K562 (cell line): ENCODE data around the gene ARFGEF2. TPM values are rescaled to one million over a fixed set of nuclear protein-coding genes. Genes with fewer than 3 reads are reported as not detected.

Experiments used
- ARID2 ChIP-seq: fragments of 450-650 bp; IDR thresholded peaks from 2 replicates; pipeline ENCODE4 v1.6.1; 2017; ENCODE audit warnings: antibody characterized with exemption, mild to moderate bottlenecking
- CCNT2 ChIP-seq: IDR thresholded peaks from 2 replicates; pipeline ENCODE4 v1.6.1; 2011; ENCODE audit warnings: borderline replicate concordance, low read depth, mild to moderate bottlenecking, moderate library complexity, mixed read lengths, low read length; ENCODE audit not compliant: insufficient read length; ENCODE audit errors: extremely low read depth
- CHCHD3 ChIP-seq: fragments of 250-450 bp; sonication (Bioruptor Pico); IDR thresholded peaks from 2 replicates; pipeline ENCODE4 v2.1.2; 2022; ENCODE audit warnings: mild to moderate bottlenecking
- CTBP1 ChIP-seq: fragments of 450-650 bp; IDR thresholded peaks from 2 replicates; pipeline ENCODE4 v1.6.1; 2016; ENCODE audit warnings: borderline replicate concordance
- MED1 ChIP-seq: sonication (generic); formaldehyde crosslinking; IDR thresholded peaks from 2 replicates; pipeline ENCODE4 v1.8.1; 2023; ENCODE audit warnings: missing genetic modification reagents, borderline replicate concordance
- MTA2 ChIP-seq: fragments of 450-650 bp; IDR thresholded peaks from 2 replicates; pipeline ENCODE4 v1.6.1; 2016; ENCODE audit warnings: low read depth
- POLR2G ChIP-seq: fragments of 200-400 bp; formaldehyde crosslinking; IDR thresholded peaks from 2 replicates; pipeline ENCODE4 v1.6.1; 2017; ENCODE audit warnings: low read depth, mild to moderate bottlenecking, antibody characterized with exemption, low read length, moderate library complexity
- TBL1XR1 ChIP-seq, 2 experiments: IDR thresholded peaks; 2 replicates each; pipeline ENCODE4 v1.6.1; 2012; ENCODE audit warnings: improper control_type of control experiment in 2 of 2, low read length in 2 of 2, mild to moderate bottlenecking in 1 of 2
- ZC3H4 ChIP-seq: sonication (generic); formaldehyde crosslinking; IDR thresholded peaks from 2 replicates; pipeline ENCODE4 v1.9.0; 2021; ENCODE audit warnings: missing genetic modification reagents, borderline replicate concordance
- ZNF134 ChIP-seq: fragments of 250-450 bp; sonication (Bioruptor Pico); conservative IDR thresholded peaks from 2 replicates; pipeline ENCODE4 v1.4.0; 2020
- ZNF311 ChIP-seq: fragments of 250-450 bp; sonication (Bioruptor Pico); IDR thresholded peaks from 2 replicates; pipeline ENCODE4 v1.4.0; 2020; ENCODE audit warnings: mild to moderate bottlenecking, moderate library complexity
- polyA plus RNA-seq, 8 experiments: library from polyadenylated mRNA; depleted of rRNA in 4 of 8; stranded (reverse) in 5 of 8; unstranded in 3 of 8; fragments of >200 nt; fragmentation: Nextera tagmentation in 2 of 8; fragmentation: Illumina TruSeq in 1 of 8; extraction: Ambion mirVana in 2 of 8; extraction: Trizol in 1 of 8; gene quantifications; 2 replicates each; pipeline versions ENCODE4 v1.2.1 to v1.2.3, GENCODE V29; 2011 to 2014; ENCODE audit warnings: inconsistent platforms in 1 of 8, missing spikeins in 1 of 8
- total RNA-seq, 7 experiments: library from RNA; depleted of rRNA in 6 of 7; stranded (reverse); fragments of >200 nt in 6 of 7; fragmentation: Illumina TruSeq in 2 of 7; extraction: Trizol in 2 of 7; gene quantifications; 2 replicates each; pipeline versions ENCODE4 v1.2.1 to v1.2.3, GENCODE V29; 2011 to 2021; ENCODE audit warnings: low replicate concordance in 1 of 7
- TF ChIP-seq, protein P1 (sequence below), 2 experiments: fragments of 250-450 bp in 1 of 2; fragments of 450-650 bp in 1 of 2; sonication (Bioruptor Pico) in 1 of 2; IDR thresholded peaks; 2 replicates each; pipeline versions ENCODE4 v1.6.1 to v1.8.0; 2016 to 2021; ENCODE audit warnings: mild to moderate bottlenecking in 2 of 2, moderate library complexity in 2 of 2, missing compliant biosample characterization in 1 of 2, missing genetic modification characterization in 1 of 2
- TF ChIP-seq, protein P2 (sequence below): fragments of 450-650 bp; IDR thresholded peaks from 2 replicates; pipeline ENCODE4 v1.6.1; 2016; ENCODE audit warnings: low read depth, mild to moderate bottlenecking, moderate library complexity
- TF ChIP-seq, protein P3 (sequence below): fragments of 450-650 bp; IDR thresholded peaks from 2 replicates; pipeline ENCODE4 v1.6.1; 2016; ENCODE audit warnings: mild to moderate bottlenecking, moderate library complexity
- TF ChIP-seq, protein P4 (sequence below): IDR thresholded peaks from 2 replicates; pipeline ENCODE4 v1.6.1; 2012; ENCODE audit warnings: low read depth, low read length, improper control_type of control experiment, borderline replicate concordance

The ARFGEF2 gene
- total and polyA plus RNA-seq, 9 of the 15 experiments (the other 6 are each of a cell fraction or from before 2014, with no cell fraction given) = 4.2 to 18.8 (median 13.7) TPM

DNA sequence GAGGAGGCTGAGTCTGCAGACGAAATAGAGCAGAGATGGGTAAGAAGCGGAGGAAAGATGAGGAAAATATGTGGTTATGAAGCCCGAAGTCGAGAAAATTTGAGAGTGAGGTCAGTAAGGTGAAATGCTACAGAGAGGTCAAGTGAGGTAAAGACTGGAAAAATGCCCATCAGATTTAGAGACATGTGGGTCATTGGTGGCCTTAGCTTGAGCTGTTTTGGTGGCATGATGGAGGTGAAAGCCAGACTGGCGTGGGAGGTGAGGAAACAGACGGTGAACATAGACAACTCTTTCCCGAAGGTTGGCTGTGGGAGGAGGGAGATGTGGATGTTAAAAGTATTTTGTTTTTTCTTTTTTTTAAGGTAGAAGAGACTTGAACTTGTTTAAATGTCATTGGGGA is 9.4 kb downstream of the ARFGEF2 start (continued):
- TF ChIP-seq, protein P1, sequence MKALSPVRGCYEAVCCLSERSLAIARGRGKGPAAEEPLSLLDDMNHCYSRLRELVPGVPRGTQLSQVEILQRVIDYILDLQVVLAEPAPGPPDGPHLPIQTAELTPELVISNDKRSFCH (CRISPR knock-in tag; IDR thresholded peaks at IDR 0.05) = no peak
- TF ChIP-seq, protein P1 (tag; IDR thresholded peaks at IDR 0.05) = no peak
- TF ChIP-seq MED1 (CRISPR knock-in tag) (no peak), ZNF134 (CRISPR knock-in tag) (no peak), POLR2G (no peak), MTA2 (no peak), ZC3H4 (CRISPR knock-in tag) (no peak), CTBP1 (no peak), CHCHD3 (CRISPR knock-in tag) (no peak), ARID2 (no peak), TBL1XR1 (IDR thresholded peaks at IDR 0.05; ENCODE audit: low read length in 2 of 2) (no peak), ZNF311 (CRISPR knock-in tag) (no peak), CCNT2 (no peak)
- TF ChIP-seq, protein P2, sequence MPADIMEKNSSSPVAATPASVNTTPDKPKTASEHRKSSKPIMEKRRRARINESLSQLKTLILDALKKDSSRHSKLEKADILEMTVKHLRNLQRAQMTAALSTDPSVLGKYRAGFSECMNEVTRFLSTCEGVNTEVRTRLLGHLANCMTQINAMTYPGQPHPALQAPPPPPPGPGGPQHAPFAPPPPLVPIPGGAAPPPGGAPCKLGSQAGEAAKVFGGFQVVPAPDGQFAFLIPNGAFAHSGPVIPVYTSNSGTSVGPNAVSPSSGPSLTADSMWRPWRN = no peak
- TF ChIP-seq, protein P3, sequence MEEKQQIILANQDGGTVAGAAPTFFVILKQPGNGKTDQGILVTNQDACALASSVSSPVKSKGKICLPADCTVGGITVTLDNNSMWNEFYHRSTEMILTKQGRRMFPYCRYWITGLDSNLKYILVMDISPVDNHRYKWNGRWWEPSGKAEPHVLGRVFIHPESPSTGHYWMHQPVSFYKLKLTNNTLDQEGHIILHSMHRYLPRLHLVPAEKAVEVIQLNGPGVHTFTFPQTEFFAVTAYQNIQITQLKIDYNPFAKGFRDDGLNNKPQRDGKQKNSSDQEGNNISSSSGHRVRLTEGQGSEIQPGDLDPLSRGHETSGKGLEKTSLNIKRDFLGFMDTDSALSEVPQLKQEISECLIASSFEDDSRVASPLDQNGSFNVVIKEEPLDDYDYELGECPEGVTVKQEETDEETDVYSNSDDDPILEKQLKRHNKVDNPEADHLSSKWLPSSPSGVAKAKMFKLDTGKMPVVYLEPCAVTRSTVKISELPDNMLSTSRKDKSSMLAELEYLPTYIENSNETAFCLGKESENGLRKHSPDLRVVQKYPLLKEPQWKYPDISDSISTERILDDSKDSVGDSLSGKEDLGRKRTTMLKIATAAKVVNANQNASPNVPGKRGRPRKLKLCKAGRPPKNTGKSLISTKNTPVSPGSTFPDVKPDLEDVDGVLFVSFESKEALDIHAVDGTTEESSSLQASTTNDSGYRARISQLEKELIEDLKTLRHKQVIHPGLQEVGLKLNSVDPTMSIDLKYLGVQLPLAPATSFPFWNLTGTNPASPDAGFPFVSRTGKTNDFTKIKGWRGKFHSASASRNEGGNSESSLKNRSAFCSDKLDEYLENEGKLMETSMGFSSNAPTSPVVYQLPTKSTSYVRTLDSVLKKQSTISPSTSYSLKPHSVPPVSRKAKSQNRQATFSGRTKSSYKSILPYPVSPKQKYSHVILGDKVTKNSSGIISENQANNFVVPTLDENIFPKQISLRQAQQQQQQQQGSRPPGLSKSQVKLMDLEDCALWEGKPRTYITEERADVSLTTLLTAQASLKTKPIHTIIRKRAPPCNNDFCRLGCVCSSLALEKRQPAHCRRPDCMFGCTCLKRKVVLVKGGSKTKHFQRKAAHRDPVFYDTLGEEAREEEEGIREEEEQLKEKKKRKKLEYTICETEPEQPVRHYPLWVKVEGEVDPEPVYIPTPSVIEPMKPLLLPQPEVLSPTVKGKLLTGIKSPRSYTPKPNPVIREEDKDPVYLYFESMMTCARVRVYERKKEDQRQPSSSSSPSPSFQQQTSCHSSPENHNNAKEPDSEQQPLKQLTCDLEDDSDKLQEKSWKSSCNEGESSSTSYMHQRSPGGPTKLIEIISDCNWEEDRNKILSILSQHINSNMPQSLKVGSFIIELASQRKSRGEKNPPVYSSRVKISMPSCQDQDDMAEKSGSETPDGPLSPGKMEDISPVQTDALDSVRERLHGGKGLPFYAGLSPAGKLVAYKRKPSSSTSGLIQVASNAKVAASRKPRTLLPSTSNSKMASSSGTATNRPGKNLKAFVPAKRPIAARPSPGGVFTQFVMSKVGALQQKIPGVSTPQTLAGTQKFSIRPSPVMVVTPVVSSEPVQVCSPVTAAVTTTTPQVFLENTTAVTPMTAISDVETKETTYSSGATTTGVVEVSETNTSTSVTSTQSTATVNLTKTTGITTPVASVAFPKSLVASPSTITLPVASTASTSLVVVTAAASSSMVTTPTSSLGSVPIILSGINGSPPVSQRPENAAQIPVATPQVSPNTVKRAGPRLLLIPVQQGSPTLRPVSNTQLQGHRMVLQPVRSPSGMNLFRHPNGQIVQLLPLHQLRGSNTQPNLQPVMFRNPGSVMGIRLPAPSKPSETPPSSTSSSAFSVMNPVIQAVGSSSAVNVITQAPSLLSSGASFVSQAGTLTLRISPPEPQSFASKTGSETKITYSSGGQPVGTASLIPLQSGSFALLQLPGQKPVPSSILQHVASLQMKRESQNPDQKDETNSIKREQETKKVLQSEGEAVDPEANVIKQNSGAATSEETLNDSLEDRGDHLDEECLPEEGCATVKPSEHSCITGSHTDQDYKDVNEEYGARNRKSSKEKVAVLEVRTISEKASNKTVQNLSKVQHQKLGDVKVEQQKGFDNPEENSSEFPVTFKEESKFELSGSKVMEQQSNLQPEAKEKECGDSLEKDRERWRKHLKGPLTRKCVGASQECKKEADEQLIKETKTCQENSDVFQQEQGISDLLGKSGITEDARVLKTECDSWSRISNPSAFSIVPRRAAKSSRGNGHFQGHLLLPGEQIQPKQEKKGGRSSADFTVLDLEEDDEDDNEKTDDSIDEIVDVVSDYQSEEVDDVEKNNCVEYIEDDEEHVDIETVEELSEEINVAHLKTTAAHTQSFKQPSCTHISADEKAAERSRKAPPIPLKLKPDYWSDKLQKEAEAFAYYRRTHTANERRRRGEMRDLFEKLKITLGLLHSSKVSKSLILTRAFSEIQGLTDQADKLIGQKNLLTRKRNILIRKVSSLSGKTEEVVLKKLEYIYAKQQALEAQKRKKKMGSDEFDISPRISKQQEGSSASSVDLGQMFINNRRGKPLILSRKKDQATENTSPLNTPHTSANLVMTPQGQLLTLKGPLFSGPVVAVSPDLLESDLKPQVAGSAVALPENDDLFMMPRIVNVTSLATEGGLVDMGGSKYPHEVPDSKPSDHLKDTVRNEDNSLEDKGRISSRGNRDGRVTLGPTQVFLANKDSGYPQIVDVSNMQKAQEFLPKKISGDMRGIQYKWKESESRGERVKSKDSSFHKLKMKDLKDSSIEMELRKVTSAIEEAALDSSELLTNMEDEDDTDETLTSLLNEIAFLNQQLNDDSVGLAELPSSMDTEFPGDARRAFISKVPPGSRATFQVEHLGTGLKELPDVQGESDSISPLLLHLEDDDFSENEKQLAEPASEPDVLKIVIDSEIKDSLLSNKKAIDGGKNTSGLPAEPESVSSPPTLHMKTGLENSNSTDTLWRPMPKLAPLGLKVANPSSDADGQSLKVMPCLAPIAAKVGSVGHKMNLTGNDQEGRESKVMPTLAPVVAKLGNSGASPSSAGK = no peak
- TF ChIP-seq, protein P4, sequence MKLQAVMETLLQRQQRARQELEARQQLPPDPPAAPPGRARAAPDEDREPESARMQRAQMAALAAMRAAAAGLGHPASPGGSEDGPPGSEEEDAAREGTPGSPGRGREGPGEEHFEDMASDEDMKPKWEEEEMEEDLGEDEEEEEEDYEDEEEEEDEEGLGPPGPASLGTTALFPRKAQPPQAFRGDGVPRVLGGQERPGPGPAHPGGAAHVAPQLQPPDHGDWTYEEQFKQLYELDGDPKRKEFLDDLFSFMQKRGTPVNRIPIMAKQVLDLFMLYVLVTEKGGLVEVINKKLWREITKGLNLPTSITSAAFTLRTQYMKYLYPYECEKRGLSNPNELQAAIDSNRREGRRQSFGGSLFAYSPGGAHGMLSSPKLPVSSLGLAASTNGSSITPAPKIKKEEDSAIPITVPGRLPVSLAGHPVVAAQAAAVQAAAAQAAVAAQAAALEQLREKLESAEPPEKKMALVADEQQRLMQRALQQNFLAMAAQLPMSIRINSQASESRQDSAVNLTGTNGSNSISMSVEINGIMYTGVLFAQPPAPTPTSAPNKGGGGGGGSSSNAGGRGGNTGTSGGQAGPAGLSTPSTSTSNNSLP = no peak
